Transverse colon (tissue), 4 donors: Measurements from ENCODE around the gene MAP3K7.

Source experiments
- CTCF ChIP-seq, 5 experiments: fragments of 200-600 bp in 3 of 5; fragments of 450-650 bp in 2 of 5; sonication (generic) in 3 of 5; IDR thresholded peaks; 1 replicate in 2 of 5; 2 replicates in 3 of 5; pipeline ENCODE4 v1.5.1; 2016 to 2017; ENCODE audit warnings: antibody characterized with exemption in 5 of 5, inconsistent platforms in 3 of 5, mild to moderate bottlenecking in 2 of 5, moderate library complexity in 1 of 5
- EP300 ChIP-seq: sonication (generic); formaldehyde crosslinking; IDR thresholded peaks from one replicate; pipeline ENCODE4 v1.6.1; 2017; ENCODE audit warnings: antibody characterized with exemption, low read depth
- POLR2A ChIP-seq: fragments of 450-650 bp; IDR thresholded peaks from one replicate; pipeline ENCODE4 v1.6.1; 2016; ENCODE audit warnings: antibody characterized with exemption, mild to moderate bottlenecking, moderate library complexity
- POLR2AphosphoS5 ChIP-seq, 3 donors: sonication (generic); formaldehyde crosslinking; IDR thresholded peaks; one replicate each; pipeline ENCODE4 v1.6.1; 2016; ENCODE audit warnings: antibody characterized with exemption in 3 of 3

GRCh38 chr6:90463874-90464273 lies 123.0 kb downstream of the MAP3K7 start:
- TF ChIP-seq EP300 (no peak), POLR2A (no peak), POLR2AphosphoS5 (IDR thresholded peaks at IDR 0.05) (no peak), CTCF (IDR thresholded peaks at IDR 0.05) (no peak)
